Astrocyte (in vitro differentiated cells and primary cell): Measurements from ENCODE around the gene ZNF516.

Source experiments
- EZH2 ChIP-seq: IDR thresholded peaks from 2 replicates; pipeline ENCODE4 v1.6.1; 2012; ENCODE audit warnings: mild to moderate bottlenecking, low read length, inconsistent platforms; ENCODE audit not compliant: insufficient read depth
- TF ChIP-seq, protein P1 (sequence below): IDR thresholded peaks from 2 replicates; pipeline ENCODE4 v1.5.1; 2011; ENCODE audit warnings: low read depth, mild to moderate bottlenecking, inconsistent platforms, low read length, moderate library complexity; ENCODE audit not compliant: insufficient read depth

DNA sequence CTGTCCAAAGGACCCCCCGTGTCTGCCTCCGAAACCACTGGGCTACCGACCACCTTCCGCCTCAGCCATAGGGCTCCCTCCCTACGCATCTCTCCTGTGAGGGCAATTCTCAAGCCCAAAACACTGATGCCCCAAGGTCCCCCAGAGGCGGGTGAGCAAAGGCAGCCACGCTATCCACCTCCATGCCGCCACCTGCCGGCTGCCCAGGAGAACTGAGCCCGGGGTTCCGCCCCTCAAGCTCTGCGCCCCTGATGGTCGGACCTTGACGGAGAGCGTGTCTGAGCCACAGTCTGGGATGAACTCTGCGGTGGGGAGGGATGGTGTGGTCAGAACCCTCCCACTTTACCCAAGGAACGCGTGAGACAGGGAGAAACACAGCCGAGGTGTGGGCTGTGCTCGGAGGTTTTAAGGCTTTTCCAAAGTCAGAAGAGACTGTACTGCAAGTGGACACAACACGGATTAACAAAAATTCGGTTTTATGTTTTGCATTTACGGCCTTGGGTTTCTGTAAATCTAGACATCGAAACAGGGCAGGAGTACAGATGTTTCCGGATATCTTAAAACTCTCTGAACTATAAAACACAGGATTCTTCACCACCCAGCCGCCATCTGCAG, 114.1 kb downstream of the ZNF516 start:
- TF ChIP-seq, protein P1, sequence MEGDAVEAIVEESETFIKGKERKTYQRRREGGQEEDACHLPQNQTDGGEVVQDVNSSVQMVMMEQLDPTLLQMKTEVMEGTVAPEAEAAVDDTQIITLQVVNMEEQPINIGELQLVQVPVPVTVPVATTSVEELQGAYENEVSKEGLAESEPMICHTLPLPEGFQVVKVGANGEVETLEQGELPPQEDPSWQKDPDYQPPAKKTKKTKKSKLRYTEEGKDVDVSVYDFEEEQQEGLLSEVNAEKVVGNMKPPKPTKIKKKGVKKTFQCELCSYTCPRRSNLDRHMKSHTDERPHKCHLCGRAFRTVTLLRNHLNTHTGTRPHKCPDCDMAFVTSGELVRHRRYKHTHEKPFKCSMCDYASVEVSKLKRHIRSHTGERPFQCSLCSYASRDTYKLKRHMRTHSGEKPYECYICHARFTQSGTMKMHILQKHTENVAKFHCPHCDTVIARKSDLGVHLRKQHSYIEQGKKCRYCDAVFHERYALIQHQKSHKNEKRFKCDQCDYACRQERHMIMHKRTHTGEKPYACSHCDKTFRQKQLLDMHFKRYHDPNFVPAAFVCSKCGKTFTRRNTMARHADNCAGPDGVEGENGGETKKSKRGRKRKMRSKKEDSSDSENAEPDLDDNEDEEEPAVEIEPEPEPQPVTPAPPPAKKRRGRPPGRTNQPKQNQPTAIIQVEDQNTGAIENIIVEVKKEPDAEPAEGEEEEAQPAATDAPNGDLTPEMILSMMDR = peak; percentile 10
- no peak for TF ChIP-seq EZH2
